Fibroblast of lung (primary cell): ENCODE data around the gene ULK2. TPM values are rescaled to one million over a fixed set of nuclear protein-coding genes. Genes with fewer than 3 reads are reported as not detected.
"Not testable (repeated sequence)": the region's sequence is repeated elsewhere in the genome, so short reads cannot be mapped to it uniquely, and the experiment has no call there.

Source experiments
- DNase-seq, 2 donors: peaks; one replicate each; pipeline versions ENCODE4 v3.0.0 to v3.0.0-alpha.2; 2010; ENCODE audit warnings: low read depth in 2 of 2
- H2AFZ ChIP-seq: 2 replicates; pipeline ENCODE4 v1.5.1; 2012; ENCODE audit warnings: low read length, control low read depth, inconsistent platforms
- H3K27ac ChIP-seq: 2 replicates; pipeline ENCODE4 v1.5.1; 2011; ENCODE audit warnings: low read length, control low read depth; ENCODE audit not compliant: insufficient read depth
- H3K27me3 ChIP-seq: 2 replicates; pipeline ENCODE4 v1.5.1; 2011; ENCODE audit warnings: mild to moderate bottlenecking, low read length; ENCODE audit not compliant: control insufficient read depth, insufficient read depth
- H3K36me3 ChIP-seq: 2 replicates; pipeline ENCODE4 v1.5.1; 2011; ENCODE audit warnings: low read length; ENCODE audit not compliant: control insufficient read depth, insufficient read depth
- H3K4me1 ChIP-seq: 2 replicates; pipeline ENCODE4 v1.5.1; 2011; ENCODE audit warnings: low read length; ENCODE audit not compliant: control insufficient read depth, insufficient read depth; ENCODE audit errors: extremely low read depth
- H3K4me2 ChIP-seq: 2 replicates; pipeline ENCODE4 v1.5.1; 2011; ENCODE audit warnings: low read length, control low read depth; ENCODE audit not compliant: insufficient read depth; ENCODE audit errors: extremely low read depth
- H3K4me3 ChIP-seq, 4 experiments: fragments of 200-600 bp in 1 of 4; sonication (generic) in 1 of 4; replicated peaks in 1 of 4; 2 replicates each; pipeline ENCODE4 v1.5.1; 2011 to 2016; ENCODE audit warnings: low read length in 4 of 4, low read depth in 3 of 4, mild to moderate bottlenecking in 3 of 4, control low read depth in 2 of 4, inconsistent platforms in 1 of 4, mixed read lengths in 1 of 4; ENCODE audit not compliant: insufficient read depth in 1 of 4; ENCODE audit errors: control extremely low read depth in 1 of 4
- H3K79me2 ChIP-seq: 2 replicates; pipeline ENCODE4 v1.5.1; 2012; ENCODE audit warnings: mild to moderate bottlenecking, low read length, inconsistent platforms; ENCODE audit not compliant: control insufficient read depth, insufficient read depth
- H3K9ac ChIP-seq: 2 replicates; pipeline ENCODE4 v1.5.1; 2011; ENCODE audit warnings: mild to moderate bottlenecking, low read length, control low read depth; ENCODE audit not compliant: insufficient read depth
- H3K9me3 ChIP-seq: 2 replicates; pipeline ENCODE4 v1.5.1; 2012; ENCODE audit warnings: low read depth, low read length; ENCODE audit not compliant: control insufficient read depth, insufficient read depth
- H4K20me1 ChIP-seq: 2 replicates; pipeline ENCODE4 v1.5.1; 2011; ENCODE audit warnings: low read length; ENCODE audit not compliant: control insufficient read depth, insufficient read depth; ENCODE audit errors: extremely low read depth
- EZH2 ChIP-seq: IDR thresholded peaks from 2 replicates; pipeline ENCODE4 v1.5.1; 2012; ENCODE audit warnings: low read length, control low read depth, mild to moderate bottlenecking; ENCODE audit errors: missing control alignments
- polyA plus RNA-seq, 2 donors: library from polyadenylated mRNA; depleted of rRNA in 1 of 2; stranded (reverse) in 1 of 2; unstranded in 1 of 2; fragments of >200 nt; gene quantifications; 2 replicates each; pipeline ENCODE4 v1.2.1, GENCODE V29; 2011 to 2012; ENCODE audit warnings: missing spikeins in 1 of 2
- total RNA-seq: library from RNA; depleted of rRNA; stranded (reverse); fragments of >200 nt; gene quantifications from 2 replicates; pipeline ENCODE4 v1.2.1, GENCODE V29; 2014
- TF ChIP-seq, protein P1 (sequence below), 2 donors: IDR thresholded peaks in 1 of 2; conservative IDR thresholded peaks in 1 of 2; 1 replicate in 1 of 2; 2 replicates in 1 of 2; pipeline ENCODE4 v1.5.1; 2011 to 2012; ENCODE audit warnings: low read length in 2 of 2, control low read depth in 1 of 2, inconsistent platforms in 1 of 2, low read depth in 1 of 2, mild to moderate bottlenecking in 1 of 2

The ULK2 gene
- total and polyA plus RNA-seq, 2 donors (not counting 1 experiment from before 2014, with no cell fraction given), result 20.0 to 46.1 TPM

GRCh38 chr17:19897090-19897837 is 29.5 kb upstream of the ULK2 start:
- no peak overlapping the region for H3K4me3 ChIP-seq
- no peak overlapping the region for H3K4me2 ChIP-seq
- no peak overlapping the region for H3K9ac ChIP-seq
- H3K27ac ChIP-seq, result peak overlapping the region; percentile 69
- H3K4me1 ChIP-seq, result peaks cover 6% of the 10 kb centered on the region
- H3K9me3 ChIP-seq, result no peaks in the 10 kb centered on the region
- TF ChIP-seq EZH2, result no peak
- TF ChIP-seq, protein P1, sequence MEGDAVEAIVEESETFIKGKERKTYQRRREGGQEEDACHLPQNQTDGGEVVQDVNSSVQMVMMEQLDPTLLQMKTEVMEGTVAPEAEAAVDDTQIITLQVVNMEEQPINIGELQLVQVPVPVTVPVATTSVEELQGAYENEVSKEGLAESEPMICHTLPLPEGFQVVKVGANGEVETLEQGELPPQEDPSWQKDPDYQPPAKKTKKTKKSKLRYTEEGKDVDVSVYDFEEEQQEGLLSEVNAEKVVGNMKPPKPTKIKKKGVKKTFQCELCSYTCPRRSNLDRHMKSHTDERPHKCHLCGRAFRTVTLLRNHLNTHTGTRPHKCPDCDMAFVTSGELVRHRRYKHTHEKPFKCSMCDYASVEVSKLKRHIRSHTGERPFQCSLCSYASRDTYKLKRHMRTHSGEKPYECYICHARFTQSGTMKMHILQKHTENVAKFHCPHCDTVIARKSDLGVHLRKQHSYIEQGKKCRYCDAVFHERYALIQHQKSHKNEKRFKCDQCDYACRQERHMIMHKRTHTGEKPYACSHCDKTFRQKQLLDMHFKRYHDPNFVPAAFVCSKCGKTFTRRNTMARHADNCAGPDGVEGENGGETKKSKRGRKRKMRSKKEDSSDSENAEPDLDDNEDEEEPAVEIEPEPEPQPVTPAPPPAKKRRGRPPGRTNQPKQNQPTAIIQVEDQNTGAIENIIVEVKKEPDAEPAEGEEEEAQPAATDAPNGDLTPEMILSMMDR (conservative IDR thresholded peaks at IDR 0.05 in 1 of 2, IDR thresholded peaks at IDR 0.05 in 1 of 2; ENCODE audit: low read depth in 1 of 2, low read length in 2 of 2), result no peak
- H3K27me3 ChIP-seq, result no peaks in the 10 kb centered on the region
- no peaks in the 10 kb centered on the region for H4K20me1 ChIP-seq
- no peaks in the 10 kb centered on the region for H3K79me2 ChIP-seq
- H3K36me3 ChIP-seq, result peaks cover 1% of the 10 kb centered on the region
- peak in 1 of 2 donors; percentile 38 for DNase-seq
- H2AFZ ChIP-seq, result no peak overlapping the region

DNA sequence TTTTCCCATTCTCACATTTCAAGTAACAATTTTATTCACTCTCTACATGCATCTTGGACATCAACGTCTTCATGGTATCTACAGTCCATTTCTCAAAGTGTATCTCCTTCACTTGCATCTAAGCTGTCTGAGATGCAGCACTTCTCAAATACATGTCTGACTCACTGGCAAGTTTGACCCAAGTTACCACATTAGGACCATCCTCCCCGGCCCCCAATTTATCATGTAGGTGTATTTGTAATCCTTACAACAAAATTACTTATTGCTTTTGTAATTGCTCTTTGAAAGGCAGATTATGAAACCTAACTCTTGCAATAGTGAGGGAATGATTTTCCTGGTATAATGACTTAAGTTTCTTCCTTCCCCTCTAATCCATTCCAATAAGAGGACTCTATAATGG is 28.9 kb upstream of the ULK2 start:
- H3K4me1 ChIP-seq, result peaks cover 6% of the 10 kb centered on the region
- no peaks in the 10 kb centered on the region for H3K9me3 ChIP-seq
- peaks cover 1% of the 10 kb centered on the region for H3K36me3 ChIP-seq
- H2AFZ ChIP-seq, result no peak overlapping the region
- no peaks in the 10 kb centered on the region for H3K27me3 ChIP-seq
- H3K4me3 ChIP-seq, result no peak overlapping the region
- no peaks in the 10 kb centered on the region for H3K79me2 ChIP-seq
- H4K20me1 ChIP-seq, result no peaks in the 10 kb centered on the region
- no peak overlapping the region for H3K4me2 ChIP-seq
- no peak overlapping the region for H3K9ac ChIP-seq
- no peak overlapping the region for H3K27ac ChIP-seq
- DNase-seq, result no peak
- TF ChIP-seq, protein P1 (conservative IDR thresholded peaks at IDR 0.05 in 1 of 2, IDR thresholded peaks at IDR 0.05 in 1 of 2; ENCODE audit: low read depth in 1 of 2, low read length in 2 of 2), result no peak
- TF ChIP-seq EZH2, result no peak

DNA sequence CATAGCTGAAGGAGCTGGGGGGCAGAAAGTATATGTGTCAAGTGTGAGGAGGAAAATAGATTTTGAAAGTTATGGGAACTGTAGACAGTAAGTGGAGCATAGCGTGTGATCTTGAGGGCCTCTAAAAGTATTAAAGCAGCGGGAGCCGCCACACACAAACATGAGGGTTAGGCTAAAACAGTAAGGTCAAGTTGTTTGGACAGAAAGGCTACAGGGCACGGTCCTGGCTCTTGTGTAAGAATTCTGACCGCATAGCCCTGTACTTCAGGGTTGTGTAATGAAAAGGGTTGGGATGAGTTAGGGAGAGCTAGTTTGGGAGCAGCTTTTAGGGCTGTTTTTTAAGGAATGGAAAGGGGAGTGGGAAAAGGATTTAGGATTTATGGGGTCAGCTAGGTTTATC is 22.8 kb upstream of the ULK2 start:
- not testable (repeated sequence) for H4K20me1 ChIP-seq, H3K79me2 ChIP-seq, DNase-seq, H3K9ac ChIP-seq, H2AFZ ChIP-seq, H3K4me2 ChIP-seq, H3K4me1 ChIP-seq, H3K36me3 ChIP-seq, H3K4me3 ChIP-seq, H3K9me3 ChIP-seq, H3K27ac ChIP-seq, H3K27me3 ChIP-seq

DNA sequence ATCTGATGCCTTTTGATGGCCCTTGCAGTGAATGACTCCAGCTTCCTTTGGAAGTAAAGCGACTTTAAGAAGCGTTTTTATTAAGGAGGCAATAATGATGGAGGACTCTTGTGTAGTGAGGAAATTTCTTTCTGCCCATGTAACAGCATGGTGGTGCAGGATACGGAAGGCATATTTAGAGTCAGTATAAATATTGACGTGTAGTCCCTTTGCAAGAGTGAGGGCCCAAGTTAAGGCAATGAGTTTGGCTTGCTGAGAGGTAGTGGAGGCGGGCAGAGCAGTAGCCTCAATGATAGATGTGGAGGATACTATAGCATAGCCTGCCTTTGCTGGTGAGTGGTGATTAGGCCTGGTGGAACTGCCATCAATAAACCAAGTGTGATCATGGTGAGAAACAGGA is 22.3 kb upstream of the ULK2 start:
- not testable (repeated sequence) for H3K36me3 ChIP-seq, H3K27me3 ChIP-seq, H3K4me3 ChIP-seq, H2AFZ ChIP-seq, H4K20me1 ChIP-seq, DNase-seq, H3K9ac ChIP-seq, H3K9me3 ChIP-seq, H3K79me2 ChIP-seq, H3K4me2 ChIP-seq, H3K4me1 ChIP-seq, H3K27ac ChIP-seq
